Sigmoid colon (tissue), 7 donors: ENCODE results near the gene EPB41L3. TPM values are rescaled to one million over a fixed set of nuclear protein-coding genes. Genes with fewer than 3 reads are reported as not detected.
A peak's percentile ranks its signal among the peaks of the same experiment; 100 is the strongest.

Experiments used
- DNase-seq: peaks from one replicate; pipeline ENCODE4 v3.0.0-alpha.2; 2019
- H3K27ac ChIP-seq, 4 donors: fragments of 200-600 bp; sonication (generic); one replicate each; pipeline ENCODE4 v1.5.1; 2016 to 2019; ENCODE audit warnings: mild to moderate bottlenecking in 1 of 4
- H3K27me3 ChIP-seq, 3 donors: fragments of 200-600 bp; sonication (generic); one replicate each; pipeline ENCODE4 v1.5.1; 2019; ENCODE audit warnings: mild to moderate bottlenecking in 1 of 3
- H3K36me3 ChIP-seq, 4 donors: fragments of 200-600 bp; sonication (generic); one replicate each; pipeline ENCODE4 v1.5.1; 2016 to 2019
- H3K4me1 ChIP-seq, 4 donors: fragments of 200-600 bp; sonication (generic); one replicate each; pipeline ENCODE4 v1.5.1; 2017 to 2019
- H3K4me3 ChIP-seq, 4 donors: fragments of 200-600 bp; sonication (generic); one replicate each; pipeline ENCODE4 v1.5.1; 2017 to 2019; ENCODE audit warnings: mild to moderate bottlenecking in 2 of 4, moderate library complexity in 1 of 4
- H3K9me3 ChIP-seq, 4 donors: fragments of 200-600 bp in 3 of 4; sonication (generic) in 3 of 4; one replicate each; pipeline versions ENCODE4 v1.5.1 to v1.6.1; 2013 to 2019
- CTCF ChIP-seq, 4 experiments: fragments of 450-650 bp in 3 of 4; fragments of 200-600 bp in 1 of 4; IDR thresholded peaks; one replicate each; pipeline ENCODE4 v1.5.1; 2016 to 2019; ENCODE audit warnings: antibody characterized with exemption in 4 of 4, mild to moderate bottlenecking in 3 of 4, moderate library complexity in 2 of 4
- EP300 ChIP-seq, 4 donors: sonication (generic); formaldehyde crosslinking; IDR thresholded peaks; one replicate each; pipeline ENCODE4 v1.6.1; 2017; ENCODE audit warnings: antibody characterized with exemption in 4 of 4
- POLR2A ChIP-seq, 2 donors: fragments of 450-650 bp; IDR thresholded peaks; one replicate each; pipeline ENCODE4 v1.6.1; 2016; ENCODE audit warnings: antibody characterized with exemption in 2 of 2, mild to moderate bottlenecking in 2 of 2, moderate library complexity in 2 of 2
- POLR2AphosphoS5 ChIP-seq, 4 donors: sonication (generic); formaldehyde crosslinking; IDR thresholded peaks; one replicate each; pipeline ENCODE4 v1.6.1; 2017; ENCODE audit warnings: antibody characterized with exemption in 4 of 4
- WGBS, 2 donors: extraction: QIAGEN DNeasy Blood & Tissue Kit; methylation state at CpG; one replicate each; pipeline ENCODE4 v1.1.7; 2013; 5-methylcytosine and 5-hydroxymethylcytosine counted together
- intact Hi-C: fragments of 100-400 bp; cut with DNase I; formaldehyde crosslinking; loops from one replicate; pipeline ENCODE4 v1.15.1; 2023
- polyA plus RNA-seq, 3 donors: library from polyadenylated mRNA; stranded (reverse); fragments of 200-250 nt; gene quantifications; one replicate each; pipeline ENCODE4 v1.2.3, GENCODE V29; 2013
- total RNA-seq, 4 donors: library from RNA; depleted of rRNA; stranded (reverse); fragments of >200 nt; gene quantifications; one replicate each; pipeline ENCODE4 v1.1.0, GENCODE V29; 2016
- donor health status: healthy with polysubstance abuse.
- donor health status: Bipolar disorder and iron deficiency.
- donor health status: healthy.

EPB41L3 gene
- total and polyA plus RNA-seq, 7 donors = 26.1 to 156 (median 78.8) TPM

GRCh38 chr18:5537860-5538259 lies 5.9 kb downstream of the EPB41L3 start:
- Histone ChIP-seq H3K4me1 (peaks cover 0 to 46% (median 3%) of the 10 kb centered on the region in 4 donors), H3K27me3 (peaks cover 0 to 8% (median 0%) of the 10 kb centered on the region in 3 donors), H3K27ac (no peak overlapping the region), H3K9me3 (no peaks in the 10 kb centered on the region), H3K36me3 (no peaks in the 10 kb centered on the region), H3K4me3 (no peak overlapping the region)
- intact Hi-C loops = no loop called here
- no peak for TF ChIP-seq POLR2AphosphoS5 (IDR thresholded peaks at IDR 0.05)
- no peak for TF ChIP-seq EP300 (IDR thresholded peaks at IDR 0.05)
- TF ChIP-seq CTCF (IDR thresholded peaks at IDR 0.05) = no peak
- TF ChIP-seq POLR2A (IDR thresholded peaks at IDR 0.05) = no peak
- 83 to 91% methylated on average over 2 of the region's 2 CpGs for WGBS, 2 donors
- DNase-seq = no peak

- intact Hi-C loops = no loop called here
- H3K4me1 ChIP-seq = peaks cover 0 to 61% (median 12%) of the 10 kb centered on the region in 4 donors
- no peaks in the 10 kb centered on the region for H3K36me3 ChIP-seq
- H3K4me3 ChIP-seq = no peak overlapping the region
- no peak overlapping the region for H3K27ac ChIP-seq
- H3K27me3 ChIP-seq = no peaks in the 10 kb centered on the region
- H3K9me3 ChIP-seq = no peaks in the 10 kb centered on the region
- 91 to 93% methylated on average over 5 of the region's 5 CpGs for WGBS, 2 donors
- TF ChIP-seq CTCF (IDR thresholded peaks at IDR 0.05) (no peak), EP300 (IDR thresholded peaks at IDR 0.05) (no peak), POLR2A (IDR thresholded peaks at IDR 0.05) (no peak), POLR2AphosphoS5 (IDR thresholded peaks at IDR 0.05) (no peak)
- no peak for DNase-seq
Observed at GRCh38 chr18:5534845-5535244, 9.0 kb downstream of the EPB41L3 start.

- TF ChIP-seq POLR2A (IDR thresholded peaks at IDR 0.05) (no peak), POLR2AphosphoS5 (IDR thresholded peaks at IDR 0.05) (no peak), CTCF (IDR thresholded peaks at IDR 0.05) (no peak), EP300 (IDR thresholded peaks at IDR 0.05) (no peak)
- H3K9me3 ChIP-seq = no peaks in the 10 kb centered on the region
- WGBS, 2 donors = 78 to 81% methylated on average over 3 of the region's 3 CpGs
- H3K36me3 ChIP-seq = no peaks in the 10 kb centered on the region
- DNase-seq = no peak
- no peaks in the 10 kb centered on the region for H3K27me3 ChIP-seq
- H3K27ac ChIP-seq = peak overlapping the region in 1 of 4 donors; percentile 44
- H3K4me1 ChIP-seq = peaks cover 0 to 59% (median 14%) of the 10 kb centered on the region in 4 donors
- intact Hi-C loops = no loop called here
- no peak overlapping the region for H3K4me3 ChIP-seq
Observed at GRCh38 chr18:5532066-5532465, 11.7 kb downstream of the EPB41L3 start.

- Histone ChIP-seq H3K4me3 (no peak overlapping the region), H3K36me3 (no peaks in the 10 kb centered on the region), H3K9me3 (no peaks in the 10 kb centered on the region), H3K4me1 (peaks cover 0 to 69% (median 14%) of the 10 kb centered on the region in 4 donors), H3K27ac (peak overlapping the region in 1 of 4 donors; percentile 8), H3K27me3 (no peaks in the 10 kb centered on the region)
- 90 to 93% methylated on average over 8 of the region's 8 CpGs for WGBS, 2 donors
- TF ChIP-seq POLR2A (IDR thresholded peaks at IDR 0.05) (no peak), POLR2AphosphoS5 (IDR thresholded peaks at IDR 0.05) (no peak), CTCF (IDR thresholded peaks at IDR 0.05) (no peak)
- intact Hi-C loops = no loop called here
- no peak for DNase-seq
Observed at GRCh38 chr18:5530629-5531178, 13.1 kb downstream of the EPB41L3 start.

- H3K36me3 ChIP-seq = no peaks in the 10 kb centered on the region
- 94 to 96% methylated on average over 3 of the region's 3 CpGs for WGBS, 2 donors
- intact Hi-C loops = no loop called here
- no peaks in the 10 kb centered on the region for H3K9me3 ChIP-seq
- peaks cover 0 to 78% (median 14%) of the 10 kb centered on the region in 4 donors for H3K4me1 ChIP-seq
- TF ChIP-seq POLR2AphosphoS5 (IDR thresholded peaks at IDR 0.05) (no peak), POLR2A (IDR thresholded peaks at IDR 0.05) (no peak), EP300 (IDR thresholded peaks at IDR 0.05) (no peak), CTCF (IDR thresholded peaks at IDR 0.05) (no peak)
- no peaks in the 10 kb centered on the region for H3K27me3 ChIP-seq
- H3K4me3 ChIP-seq = no peak overlapping the region
- no peak for DNase-seq
- H3K27ac ChIP-seq = no peak overlapping the region
Observed at GRCh38 chr18:5529471-5529870, 14.3 kb downstream of the EPB41L3 start.
